ENCODE measurements around the gene TBRG4. TPM values are rescaled to one million over a fixed set of nuclear protein-coding genes. Genes with fewer than 3 reads are reported as not detected.

The TBRG4 gene
- total RNA-seq, 1 donor from 2014 or later = 74.4 TPM

DNA sequence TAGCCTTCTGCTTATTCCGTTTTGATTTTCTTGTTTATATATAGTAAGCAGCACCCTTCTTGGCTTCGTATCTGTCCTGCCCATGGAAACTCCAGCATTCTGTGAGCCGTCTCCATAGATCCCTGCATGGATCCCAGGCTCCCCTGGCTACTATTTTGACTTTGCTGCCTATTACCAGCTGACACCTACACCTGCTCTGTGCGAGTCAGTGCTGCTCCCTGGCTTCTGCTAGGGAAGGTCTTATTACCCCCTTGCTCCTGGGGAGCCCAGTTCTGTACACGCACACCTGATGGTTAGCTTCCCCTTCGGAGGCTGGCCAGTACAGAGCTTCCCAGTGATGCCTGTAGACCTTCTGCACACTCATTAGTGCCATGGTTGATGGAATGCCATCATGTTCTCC is 58.1 kb downstream of the TBRG4 start:
- no peak for DNase-seq (ENCODE audit: low read depth)
- no peak for TF ChIP-seq CTCF (conservative IDR thresholded peaks at IDR 0.05; ENCODE audit: low read depth, low read length)
- H3K4me3 ChIP-seq (ENCODE audit: low read depth, low read length) = no peak overlapping the region

DNA sequence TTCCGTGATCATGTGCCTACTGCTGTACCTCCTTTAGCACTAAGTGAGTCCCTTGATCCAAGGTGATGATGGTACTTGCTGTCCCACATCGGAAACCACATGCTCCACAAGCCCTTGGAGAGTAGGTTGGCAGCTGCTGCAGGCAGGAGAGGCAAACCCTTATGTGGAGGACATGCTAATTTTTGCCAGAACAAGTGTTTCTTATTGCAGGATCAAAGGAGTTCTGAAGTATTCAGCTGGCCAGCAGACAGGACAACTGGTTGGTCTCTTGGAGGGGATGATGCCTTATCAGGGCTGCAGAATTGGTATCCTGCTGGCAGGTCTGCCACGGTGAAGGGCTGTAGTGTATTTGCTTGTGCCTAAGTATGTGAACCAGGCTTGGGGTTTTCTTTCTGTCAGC is 59.5 kb downstream of the TBRG4 start:
- H3K4me3 ChIP-seq (ENCODE audit: low read depth, low read length) = no peak overlapping the region
- no peak for TF ChIP-seq CTCF (conservative IDR thresholded peaks at IDR 0.05; ENCODE audit: low read depth, low read length)
- no peak for DNase-seq (ENCODE audit: low read depth)

DNA sequence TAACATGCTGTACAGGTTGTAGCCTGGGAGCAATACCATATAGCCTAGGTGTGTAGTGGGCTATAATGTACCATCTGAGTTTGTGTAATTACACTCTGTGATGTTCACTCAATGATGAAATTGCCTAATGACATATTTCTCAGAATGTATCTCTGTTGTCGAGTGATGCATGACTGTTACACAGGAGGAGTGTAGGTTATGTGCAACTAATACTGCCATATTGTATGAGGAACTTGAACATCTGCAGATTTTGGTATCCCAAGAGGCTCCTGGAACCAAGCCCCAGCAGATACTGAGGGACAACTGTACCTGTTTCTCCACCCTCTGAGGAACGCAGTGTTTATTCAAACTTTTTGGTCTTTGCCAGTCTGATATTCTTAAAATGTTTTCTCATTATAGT is 61.3 kb downstream of the TBRG4 start:
- DNase-seq (ENCODE audit: low read depth) = no peak
- no peak for TF ChIP-seq CTCF (conservative IDR thresholded peaks at IDR 0.05; ENCODE audit: low read depth, low read length)
- no peak overlapping the region for H3K4me3 ChIP-seq (ENCODE audit: low read depth, low read length)

Other genes starting within 250 kb of the TBRG4 start
- 5.4 and 6.9 TPM in 2 replicates for gene PURB, start 226.2 kb downstream of the TBRG4 start, total RNA-seq
- gene MYO1G, start 132.7 kb downstream of the TBRG4 start, total RNA-seq = under 0.01 TPM in 1 of 2 replicates, not detected in the other
- gene CCM2, start 111.5 kb downstream of the TBRG4 start, total RNA-seq = 49.2 and 60.1 TPM in 2 replicates
- 3.9 and 7.9 TPM in 2 replicates for gene NACAD, start 22.7 kb downstream of the TBRG4 start, total RNA-seq
- gene RAMP3, start 46.1 kb upstream of the TBRG4 start, total RNA-seq = not detected in 2 replicates